ENCODE results near the gene HAUS7.

HAUS7 gene

DNA sequence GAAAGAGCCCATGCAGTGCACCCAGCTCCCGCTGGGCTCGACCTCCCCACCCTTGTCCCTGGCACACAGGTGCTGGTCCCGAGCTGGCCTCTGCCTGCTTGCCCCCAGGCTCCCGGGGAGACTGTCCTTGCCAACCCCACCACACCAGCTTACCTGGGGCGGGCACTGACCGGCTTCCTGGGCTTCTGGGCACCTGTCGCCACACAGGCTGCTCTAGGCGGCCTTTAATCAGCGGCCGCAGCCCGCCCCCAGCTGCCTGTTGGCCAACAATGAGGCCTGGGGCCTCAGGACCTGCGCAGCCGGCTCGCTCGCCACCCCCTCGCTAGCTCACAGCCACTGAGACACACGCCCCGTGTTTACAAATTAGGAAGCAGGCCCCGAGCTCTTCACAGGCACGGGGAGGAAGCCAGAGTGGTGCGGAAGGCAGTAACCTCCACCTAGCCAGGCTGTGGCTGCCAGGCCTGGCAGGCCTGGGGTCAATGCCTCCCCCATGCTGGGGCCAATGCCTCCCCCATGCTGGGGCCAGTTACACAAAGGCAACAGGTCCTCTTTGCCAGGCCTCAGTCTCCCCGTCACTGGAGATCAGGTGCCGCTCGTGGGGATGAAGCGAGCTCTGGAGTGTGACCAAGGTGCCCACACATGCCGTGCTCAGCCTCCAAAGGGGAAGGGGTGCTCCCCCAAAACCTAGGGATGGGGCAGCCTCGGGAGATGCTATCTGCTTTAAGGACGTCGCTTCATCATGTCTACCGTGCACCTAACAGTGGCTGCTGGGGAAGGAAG is 24.3 kb downstream of the HAUS7 start, which contains the start of gene TREX2:
Gene TREX2 (minus strand): TSS at position 201 of the 780 bp plus-strand sequence. CDS start 626 bp downstream, outside the sequence.
- POLR2A ChIA-PET = no interaction called here
- CTCF ChIA-PET = no interaction called here
- TF ChIP-seq CTCF (IDR thresholded peaks at IDR 0.05; ENCODE audit: control extremely low read depth, extremely low read depth, low read depth, missing control alignments) = no peak
- no peak for DNase-seq (ENCODE audit: extremely low spot score)

DNA sequence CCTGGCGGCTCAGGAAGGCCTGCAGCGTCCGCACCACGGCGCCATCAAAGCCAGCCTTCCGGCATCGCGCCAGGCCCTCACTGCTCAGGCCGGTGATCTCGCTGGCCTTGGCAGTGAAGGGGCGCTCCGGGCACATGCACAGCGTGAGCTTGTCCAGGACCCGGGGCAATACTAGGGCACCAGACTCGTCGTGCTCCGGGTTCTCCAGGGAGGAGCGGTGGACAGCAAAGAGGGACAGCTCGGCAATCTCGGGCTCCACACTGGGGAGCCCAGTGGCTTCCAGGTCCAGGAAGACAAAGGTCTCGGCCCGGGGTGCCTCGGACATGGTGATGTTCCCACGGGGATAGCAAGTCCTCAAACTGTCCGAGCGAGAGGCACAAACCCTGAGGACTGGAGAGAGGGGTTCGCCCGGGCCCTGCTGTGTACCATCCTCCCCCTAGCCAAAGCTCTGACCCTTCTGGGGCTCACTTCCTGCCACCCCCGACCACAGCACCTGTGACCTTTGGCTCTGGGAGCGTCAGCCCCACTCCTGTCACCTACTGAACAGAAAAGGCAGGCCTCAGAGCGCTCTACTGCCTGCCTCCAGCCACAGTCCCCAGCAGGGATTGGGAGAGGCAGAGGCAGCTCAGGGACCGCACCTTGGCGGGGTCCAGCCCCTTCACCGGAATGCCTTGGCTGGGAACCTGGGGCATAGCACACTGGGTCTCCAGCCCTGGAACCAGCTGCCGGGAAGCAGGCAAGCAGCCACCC is 25.1 kb downstream of the HAUS7 start:
- POLR2A ChIA-PET = no interaction called here
- CTCF ChIA-PET = no interaction called here
- TF ChIP-seq CTCF (IDR thresholded peaks at IDR 0.05; ENCODE audit: control extremely low read depth, extremely low read depth, low read depth, missing control alignments) = no peak
- no peak for DNase-seq (ENCODE audit: extremely low spot score)

DNA sequence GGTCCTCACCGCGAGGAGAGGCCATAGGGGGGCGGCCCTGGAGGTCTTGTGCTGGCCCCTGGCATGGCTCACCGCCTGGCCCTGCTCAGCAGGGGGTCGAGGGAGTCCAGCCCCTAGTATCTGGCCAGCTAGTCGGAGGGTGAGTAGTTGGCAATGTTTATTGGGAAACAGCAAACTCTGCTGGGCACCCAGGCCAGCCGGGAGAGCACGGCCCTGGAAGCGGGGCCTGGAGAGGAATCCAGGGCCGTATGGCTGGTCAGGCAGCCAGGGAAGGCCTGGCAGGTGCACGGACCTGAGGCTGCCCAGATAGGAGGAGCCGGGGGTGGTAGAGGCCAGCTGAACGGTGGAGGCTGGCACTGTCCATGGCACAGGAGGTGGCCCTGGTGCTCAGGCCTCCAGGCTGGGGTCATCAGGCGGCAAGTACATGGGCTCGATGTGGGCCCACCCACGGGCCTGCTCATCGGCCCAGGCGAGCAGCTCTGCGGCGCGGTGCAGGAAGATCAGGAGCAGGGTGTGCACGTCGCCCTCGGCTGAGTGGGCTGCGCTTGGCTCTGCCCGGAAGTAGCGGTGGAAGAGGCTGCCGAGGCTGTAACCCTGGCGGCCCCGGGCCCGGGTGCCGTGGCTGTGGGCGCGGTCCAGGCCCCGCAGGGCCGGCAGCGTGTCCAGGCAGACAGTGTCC is 25.9 kb downstream of the HAUS7 start:
- ChIA-PET POLR2A (no interaction called here), CTCF (no interaction called here)
- no peak for DNase-seq (ENCODE audit: extremely low spot score)
- TF ChIP-seq CTCF (IDR thresholded peaks at IDR 0.05; ENCODE audit: control extremely low read depth, extremely low read depth, low read depth, missing control alignments) = no peak

DNA sequence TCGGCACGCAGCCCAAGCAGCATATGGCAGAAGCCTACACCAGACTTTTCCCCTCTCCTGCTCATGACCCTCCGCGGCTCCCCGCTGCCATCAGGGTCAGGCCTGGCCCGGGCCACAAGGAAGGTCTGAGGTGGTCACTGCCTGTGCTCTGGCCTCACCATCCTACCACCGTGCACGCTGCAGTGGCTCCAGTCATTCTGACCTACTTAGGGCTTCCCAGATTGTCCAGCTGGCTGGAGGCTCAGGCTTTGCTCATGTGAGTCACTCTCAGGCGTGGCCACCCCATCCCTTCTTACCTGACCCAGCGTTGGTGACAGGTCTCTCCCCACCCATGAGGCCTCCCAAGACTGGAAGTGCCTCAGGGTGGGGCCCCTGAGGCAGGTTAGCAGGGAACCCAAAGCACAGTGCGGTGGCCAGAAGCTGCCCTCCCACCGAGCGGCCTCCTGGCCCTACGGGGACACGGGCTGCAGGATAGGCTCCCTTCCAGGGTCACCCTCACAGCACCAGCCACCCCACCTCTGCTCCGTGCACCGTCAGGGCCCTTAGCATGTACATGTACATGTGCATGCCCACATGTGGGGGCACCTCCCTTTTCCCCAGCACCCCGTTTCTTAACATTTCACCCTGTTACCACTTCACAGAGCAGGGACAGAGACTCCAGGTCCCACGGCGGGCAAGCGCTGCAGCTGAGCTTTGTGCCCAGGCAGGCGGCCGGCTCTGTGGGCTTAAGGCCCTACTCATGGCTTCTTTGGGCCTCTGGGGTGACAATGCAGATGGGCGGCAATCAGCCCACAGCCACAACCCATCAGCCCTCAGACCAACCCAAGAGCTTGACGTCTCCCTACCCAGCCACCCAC is 26.7 kb downstream of the HAUS7 start:
- ChIA-PET CTCF (no interaction called here), POLR2A (no interaction called here)
- no peak for TF ChIP-seq CTCF (IDR thresholded peaks at IDR 0.05; ENCODE audit: control extremely low read depth, extremely low read depth, low read depth, missing control alignments)
- DNase-seq (ENCODE audit: extremely low spot score) = no peak

GRCh38 chrX:153442463-153442862 is 27.9 kb downstream of the HAUS7 start:
- POLR2A ChIA-PET = no interaction called here
- DNase-seq (ENCODE audit: extremely low spot score) = no peak
- CTCF ChIA-PET = no interaction called here
- no peak for TF ChIP-seq CTCF (IDR thresholded peaks at IDR 0.05; ENCODE audit: control extremely low read depth, extremely low read depth, low read depth, missing control alignments)

DNA sequence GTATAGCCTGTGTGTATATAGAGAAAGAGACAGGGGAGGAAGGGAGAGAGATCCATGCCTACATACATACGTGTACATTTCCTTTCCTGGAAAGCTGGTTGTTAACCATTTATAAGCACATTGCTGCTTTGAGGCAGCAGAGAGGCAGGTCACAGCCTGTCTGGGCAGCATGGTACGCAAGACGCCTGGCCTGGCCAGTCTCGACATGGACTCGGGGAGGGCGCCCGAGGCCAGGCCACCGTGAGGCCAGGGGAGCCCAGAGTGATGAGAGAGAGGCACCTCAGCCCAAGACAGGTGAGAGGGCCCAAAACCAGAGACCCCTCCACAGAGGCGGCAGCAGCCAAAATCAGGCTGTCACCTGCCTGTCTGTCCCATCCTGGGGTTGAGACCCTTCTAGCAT is 28.4 kb downstream of the HAUS7 start:
- no peak for DNase-seq (ENCODE audit: extremely low spot score)
- TF ChIP-seq CTCF (IDR thresholded peaks at IDR 0.05; ENCODE audit: control extremely low read depth, extremely low read depth, low read depth, missing control alignments) = no peak
- POLR2A ChIA-PET = no interaction called here
- CTCF ChIA-PET = no interaction called here

All from GM10248 (cell line).